Measurements from ENCODE around the gene LOXL1.
"Not testable (repeated sequence)": the region's sequence is repeated elsewhere in the genome, so short reads cannot be mapped to it uniquely, and the experiment has no call there.

The LOXL1 gene

DNA sequence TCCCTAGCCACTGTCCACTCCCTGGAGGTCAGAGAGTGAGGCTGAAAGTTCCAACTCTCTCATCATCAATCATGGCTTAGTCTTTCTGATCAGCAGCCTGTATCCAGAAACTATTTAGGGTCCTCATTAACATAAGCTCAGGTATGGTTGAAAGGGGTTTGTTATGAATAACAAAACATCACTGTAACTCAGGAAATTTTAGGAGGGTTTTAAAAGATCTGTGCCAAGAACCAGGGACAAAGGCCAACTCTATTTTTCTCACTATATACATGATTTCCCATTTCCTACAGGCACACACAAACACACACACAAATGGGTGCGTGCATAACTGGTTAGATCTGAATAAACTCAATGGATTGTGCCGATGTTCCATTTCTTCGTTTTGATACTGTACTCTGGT is 42.2 kb downstream of the LOXL1 start:
- H3K27me3 Mint-ChIP-seq (ENCODE audit: low read depth, poor library complexity) = peaks cover 14% of the 10 kb centered on the region
- H3K9me3 Mint-ChIP-seq = no peaks in the 10 kb centered on the region
- no peak overlapping the region for H3K4me3 Mint-ChIP-seq
- peaks cover 45% of the 10 kb centered on the region for H3K4me1 Mint-ChIP-seq
- TF ChIP-seq, protein P1, sequence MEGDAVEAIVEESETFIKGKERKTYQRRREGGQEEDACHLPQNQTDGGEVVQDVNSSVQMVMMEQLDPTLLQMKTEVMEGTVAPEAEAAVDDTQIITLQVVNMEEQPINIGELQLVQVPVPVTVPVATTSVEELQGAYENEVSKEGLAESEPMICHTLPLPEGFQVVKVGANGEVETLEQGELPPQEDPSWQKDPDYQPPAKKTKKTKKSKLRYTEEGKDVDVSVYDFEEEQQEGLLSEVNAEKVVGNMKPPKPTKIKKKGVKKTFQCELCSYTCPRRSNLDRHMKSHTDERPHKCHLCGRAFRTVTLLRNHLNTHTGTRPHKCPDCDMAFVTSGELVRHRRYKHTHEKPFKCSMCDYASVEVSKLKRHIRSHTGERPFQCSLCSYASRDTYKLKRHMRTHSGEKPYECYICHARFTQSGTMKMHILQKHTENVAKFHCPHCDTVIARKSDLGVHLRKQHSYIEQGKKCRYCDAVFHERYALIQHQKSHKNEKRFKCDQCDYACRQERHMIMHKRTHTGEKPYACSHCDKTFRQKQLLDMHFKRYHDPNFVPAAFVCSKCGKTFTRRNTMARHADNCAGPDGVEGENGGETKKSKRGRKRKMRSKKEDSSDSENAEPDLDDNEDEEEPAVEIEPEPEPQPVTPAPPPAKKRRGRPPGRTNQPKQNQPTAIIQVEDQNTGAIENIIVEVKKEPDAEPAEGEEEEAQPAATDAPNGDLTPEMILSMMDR (IDR thresholded peaks at IDR 0.05) = no peak
- no peak overlapping the region for H3K27ac Mint-ChIP-seq
- no peak for DNase-seq
- no peaks in the 10 kb centered on the region for H3K36me3 Mint-ChIP-seq (ENCODE audit: low read depth)

- H3K4me1 Mint-ChIP-seq = peaks cover 46% of the 10 kb centered on the region
Measured at GRCh38 chr15:73969151-73969759, 43.0 kb downstream of the LOXL1 start.

DNA sequence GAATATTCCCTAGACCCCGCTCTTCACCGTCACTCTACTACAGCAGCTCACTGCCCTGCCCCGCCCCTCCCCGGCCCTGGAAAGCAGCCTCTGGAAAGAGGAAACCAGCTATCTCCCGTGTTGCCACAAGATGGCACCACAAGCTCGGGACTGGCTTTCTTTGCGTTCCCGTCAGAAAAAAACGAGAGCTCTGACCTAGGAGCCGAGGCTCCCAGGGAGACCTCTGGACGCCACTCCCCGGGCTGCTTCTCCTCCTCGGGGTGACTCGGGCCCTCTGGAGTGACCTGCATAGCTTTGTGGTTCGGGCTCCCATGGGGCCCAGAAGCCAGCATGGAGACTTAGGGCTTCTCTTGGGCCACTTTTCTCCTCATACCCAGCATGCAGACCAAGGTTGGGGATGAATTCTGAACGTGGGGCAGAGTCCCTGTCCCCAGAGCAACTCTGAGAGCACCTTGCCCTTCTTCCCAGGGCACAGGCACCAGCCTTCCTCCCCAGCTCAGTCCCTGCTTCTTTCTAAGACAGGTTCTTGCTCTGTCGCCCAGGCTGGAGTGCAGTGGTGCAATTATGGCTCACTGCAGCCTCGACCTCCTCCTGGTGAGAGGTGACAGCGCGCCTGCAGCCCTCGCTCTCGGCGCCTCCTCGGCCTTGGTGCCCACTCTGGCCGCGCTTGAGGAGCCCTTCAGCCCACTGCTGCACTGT is 46.9 kb downstream of the LOXL1 start:
- DNase-seq = peak; percentile 89
- Mint-ChIP-seq H3K4me1 (peaks cover 27% of the 10 kb centered on the region), H3K36me3 (ENCODE audit: low read depth) (no peaks in the 10 kb centered on the region), H3K27ac (no peak overlapping the region), H3K9me3 (no peaks in the 10 kb centered on the region), H3K27me3 (ENCODE audit: low read depth, poor library complexity) (peaks cover 19% of the 10 kb centered on the region), H3K4me3 (peak overlapping the region; percentile 61)
- TF ChIP-seq, protein P1 (IDR thresholded peaks at IDR 0.05) = peak; percentile 77

More at GRCh38 chr15:73969151-73969759, 43.0 kb downstream of the LOXL1 start:
- no peaks in the 10 kb centered on the region for H3K36me3 Mint-ChIP-seq (ENCODE audit: low read depth)
- TF ChIP-seq, protein P1 (IDR thresholded peaks at IDR 0.05) = no peak
- no peak overlapping the region for H3K27ac Mint-ChIP-seq
- no peak for DNase-seq
- peaks cover 14% of the 10 kb centered on the region for H3K27me3 Mint-ChIP-seq (ENCODE audit: low read depth, poor library complexity)
- H3K9me3 Mint-ChIP-seq = no peaks in the 10 kb centered on the region
- H3K4me3 Mint-ChIP-seq = no peak overlapping the region

GRCh38 chr15:73973683-73974200 is 47.5 kb downstream of the LOXL1 start:
- not testable (repeated sequence) for H3K27ac Mint-ChIP-seq; DNase-seq; H3K4me3 Mint-ChIP-seq; H3K9me3 Mint-ChIP-seq; H3K36me3 Mint-ChIP-seq (ENCODE audit: low read depth)
- Mint-ChIP-seq H3K4me1 (peaks cover 22% of the 10 kb centered on the region), H3K27me3 (ENCODE audit: low read depth, poor library complexity) (peaks cover 19% of the 10 kb centered on the region)

DNA sequence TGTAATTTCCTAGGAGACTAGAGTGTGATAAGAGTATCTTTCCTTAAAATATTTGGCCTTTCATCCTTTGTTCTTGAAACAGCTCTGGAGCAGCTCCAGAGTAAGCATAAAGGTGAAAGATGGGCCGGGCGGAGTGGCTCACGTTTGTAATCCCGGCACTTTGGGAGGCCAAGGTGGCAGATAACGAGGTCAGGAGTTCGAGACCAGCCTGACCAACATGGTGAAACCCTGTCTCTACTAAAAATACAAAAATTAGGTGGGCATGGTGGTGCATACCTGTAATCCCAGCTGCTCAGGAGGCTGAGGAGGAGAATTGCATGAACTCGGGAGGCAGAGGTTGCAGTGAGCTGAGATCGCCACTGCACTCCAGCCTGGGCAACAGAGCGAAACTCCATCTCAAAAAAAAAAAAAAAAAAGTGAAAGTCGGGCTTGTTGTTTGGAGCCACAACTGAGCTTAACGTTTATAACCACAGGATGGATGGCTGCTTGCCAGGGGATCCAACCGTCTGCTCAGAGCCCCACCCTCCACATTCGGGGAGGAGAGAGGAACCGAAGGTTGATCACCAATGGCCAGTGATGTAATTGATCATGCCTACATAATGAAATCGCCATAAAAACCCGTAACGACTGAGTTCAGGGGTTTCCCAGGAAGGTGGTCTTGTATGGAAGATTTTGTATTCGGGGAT is 49.3 kb downstream of the LOXL1 start:
- not testable (repeated sequence) for DNase-seq; H3K4me3 Mint-ChIP-seq; H3K36me3 Mint-ChIP-seq (ENCODE audit: low read depth); H3K9me3 Mint-ChIP-seq; H3K27ac Mint-ChIP-seq
- Mint-ChIP-seq H3K27me3 (ENCODE audit: low read depth, poor library complexity) (peaks cover 16% of the 10 kb centered on the region), H3K4me1 (peaks cover 23% of the 10 kb centered on the region)

DNA sequence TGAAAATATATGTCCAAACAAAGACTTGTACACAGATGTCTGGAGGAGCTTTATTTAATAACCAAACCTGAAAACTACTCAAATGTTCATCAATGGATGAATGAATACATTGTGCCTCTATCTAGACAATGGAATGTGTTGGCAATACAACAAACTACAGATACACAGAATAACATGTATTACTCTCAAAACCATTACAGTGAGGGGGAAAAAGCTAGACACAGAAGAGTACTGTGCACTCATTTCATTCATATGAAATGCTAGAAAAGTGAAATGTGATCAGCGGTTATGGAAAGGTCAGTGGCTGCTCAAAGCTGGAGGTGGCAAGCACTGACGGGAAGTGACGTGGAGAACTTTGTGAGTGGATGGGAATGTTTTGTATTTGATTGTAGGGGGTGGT is 52.6 kb downstream of the LOXL1 start:
- DNase-seq = no peak
- TF ChIP-seq, protein P1 (IDR thresholded peaks at IDR 0.05) = no peak
- peaks cover 35% of the 10 kb centered on the region for H3K4me1 Mint-ChIP-seq
- H3K36me3 Mint-ChIP-seq (ENCODE audit: low read depth) = no peaks in the 10 kb centered on the region
- peak overlapping the region; percentile 4 for H3K27ac Mint-ChIP-seq
- no peaks in the 10 kb centered on the region for H3K9me3 Mint-ChIP-seq
- no peak overlapping the region for H3K4me3 Mint-ChIP-seq
- peaks cover 11% of the 10 kb centered on the region for H3K27me3 Mint-ChIP-seq (ENCODE audit: low read depth, poor library complexity)

All from nephron progenitor cell (in vitro differentiated cells).